H9 (cell line): ENCODE results near the gene LYVE1. TPM values are rescaled to one million over a fixed set of nuclear protein-coding genes. Genes with fewer than 3 reads are reported as not detected.

Source experiments
- DNase-seq: peaks from one replicate; pipeline ENCODE4 v3.0.0-alpha.2; 2017
- H2AFZ ChIP-seq: one replicate; pipeline ENCODE4 v1.6.1; 2013; ENCODE audit warnings: mild to moderate bottlenecking, low read length, control low read depth, moderate library complexity
- H2AK5ac ChIP-seq: 2 replicates; pipeline ENCODE4 v1.6.1; 2013; ENCODE audit warnings: low read length, control low read depth, mixed read lengths; ENCODE audit not compliant: insufficient read length
- H2BK120ac ChIP-seq: one replicate; pipeline ENCODE4 v1.6.1; 2013; ENCODE audit warnings: low read depth, mild to moderate bottlenecking, low read length, control low read depth, inconsistent platforms; ENCODE audit not compliant: poor library complexity, severe bottlenecking
- H2BK12ac ChIP-seq: 2 replicates; pipeline ENCODE4 v1.6.1; 2013; ENCODE audit warnings: low read length, control low read depth, mixed read lengths, low read depth; ENCODE audit not compliant: insufficient read length
- H2BK15ac ChIP-seq: 2 replicates; pipeline ENCODE4 v1.6.1; 2013; ENCODE audit warnings: low read depth, low read length, control low read depth
- H2BK20ac ChIP-seq: one replicate; pipeline ENCODE4 v1.6.1; 2013; ENCODE audit warnings: low read depth, mild to moderate bottlenecking, low read length, control low read depth, inconsistent platforms; ENCODE audit not compliant: poor library complexity, severe bottlenecking
- H2BK5ac ChIP-seq: 2 replicates; pipeline ENCODE4 v1.6.1; 2013; ENCODE audit warnings: low read length, control low read depth, mixed read lengths; ENCODE audit not compliant: insufficient read length
- H3K14ac ChIP-seq: 2 replicates; pipeline ENCODE4 v1.6.1; 2013; ENCODE audit warnings: low read length, control low read depth; ENCODE audit not compliant: insufficient read depth
- H3K18ac ChIP-seq: 2 replicates; pipeline ENCODE4 v1.6.1; 2013; ENCODE audit warnings: low read depth, mild to moderate bottlenecking, mixed read lengths, low read length, control low read depth; ENCODE audit not compliant: insufficient read length
- H3K23ac ChIP-seq: 2 replicates; pipeline ENCODE4 v1.6.1; 2013; ENCODE audit warnings: low read length, control low read depth, mixed read lengths, low read depth; ENCODE audit not compliant: insufficient read length
- H3K23me2 ChIP-seq: 2 replicates; pipeline ENCODE4 v1.6.1; 2013; ENCODE audit warnings: low read depth, mild to moderate bottlenecking, mixed read lengths, low read length, control low read depth; ENCODE audit not compliant: insufficient read length, poor library complexity, severe bottlenecking
- H3K27ac ChIP-seq: 2 replicates; pipeline ENCODE4 v1.5.1; 2013; ENCODE audit warnings: low read length, control low read depth, mixed read lengths, low read depth; ENCODE audit not compliant: insufficient read length
- H3K27me3 ChIP-seq: 2 replicates; pipeline ENCODE4 v1.6.1; 2013; ENCODE audit warnings: low read length, control low read depth, inconsistent platforms; ENCODE audit not compliant: insufficient read depth
- H3K4ac ChIP-seq: 2 replicates; pipeline ENCODE4 v1.6.1; 2013; ENCODE audit warnings: low read depth, mild to moderate bottlenecking, control low read depth, inconsistent platforms, low read length, moderate library complexity
- H3K4me1 ChIP-seq: 2 replicates; pipeline ENCODE4 v1.6.1; 2013; ENCODE audit warnings: low read length, control low read depth, inconsistent platforms; ENCODE audit not compliant: insufficient read depth
- H3K4me2 ChIP-seq: 2 replicates; pipeline ENCODE4 v1.6.1; 2013; ENCODE audit warnings: low read length, control low read depth, mixed read lengths; ENCODE audit not compliant: insufficient read length, insufficient read depth
- H3K56ac ChIP-seq: 2 replicates; pipeline ENCODE4 v1.6.1; 2013; ENCODE audit warnings: low read depth, mild to moderate bottlenecking, mixed read lengths, low read length, control low read depth; ENCODE audit not compliant: insufficient read length
- H3K79me1 ChIP-seq: 2 replicates; pipeline ENCODE4 v1.6.1; 2013; ENCODE audit warnings: low read depth, mild to moderate bottlenecking, moderate library complexity, low read length, control low read depth, inconsistent platforms; ENCODE audit not compliant: insufficient read depth, poor library complexity, severe bottlenecking
- H3K79me2 ChIP-seq: 2 replicates; pipeline ENCODE4 v1.6.1; 2013; ENCODE audit warnings: low read length, control low read depth, inconsistent platforms; ENCODE audit not compliant: insufficient read depth
- H3K9ac ChIP-seq: 2 replicates; pipeline ENCODE4 v1.6.1; 2013; ENCODE audit warnings: low read length, control low read depth, mixed read lengths; ENCODE audit not compliant: insufficient read length; ENCODE audit errors: extremely low read depth
- H3K9me3 ChIP-seq: one replicate; pipeline ENCODE4 v1.6.1; 2013; ENCODE audit warnings: low read depth, low read length, inconsistent platforms; ENCODE audit not compliant: control insufficient read depth
- H3T11ph ChIP-seq: one replicate; pipeline ENCODE4 v1.6.1; 2013; ENCODE audit warnings: mild to moderate bottlenecking, low read length, control low read depth, inconsistent platforms
- H4K20me1 ChIP-seq: one replicate; pipeline ENCODE4 v1.6.1; 2013; ENCODE audit not compliant: control insufficient read depth, insufficient read length, insufficient read depth
- H4K5ac ChIP-seq: 2 replicates; pipeline ENCODE4 v1.6.1; 2013; ENCODE audit warnings: low read depth, mild to moderate bottlenecking, mixed read lengths, low read length, control low read depth; ENCODE audit not compliant: insufficient read length
- H4K8ac ChIP-seq: replicated peaks from 2 replicates; pipeline ENCODE4 v1.6.1; 2013; ENCODE audit warnings: low read length, control low read depth, mixed read lengths, low read depth; ENCODE audit not compliant: insufficient read length
- H4K91ac ChIP-seq: 2 replicates; pipeline ENCODE4 v1.6.1; 2013; ENCODE audit warnings: low read depth, mild to moderate bottlenecking, moderate library complexity, mixed read lengths, low read length, control low read depth; ENCODE audit not compliant: insufficient read length
- H3K27ac Mint-ChIP-seq, 3 experiments: 2 replicates in 2 of 3; 3 replicates in 1 of 3; pipeline ENCODE4 v1.8.0; 2020 to 2021; ENCODE audit warnings: mixed read lengths in 3 of 3, mild to moderate bottlenecking in 1 of 3, moderate library complexity in 1 of 3
- H3K27me3 Mint-ChIP-seq: 2 replicates; pipeline ENCODE4 v1.8.0; 2021; ENCODE audit warnings: low read depth, mild to moderate bottlenecking, moderate library complexity, mixed read lengths
- H3K36me3 Mint-ChIP-seq, 3 experiments: 2 replicates in 2 of 3; 3 replicates in 1 of 3; pipeline ENCODE4 v1.8.0; 2020 to 2021; ENCODE audit warnings: low read depth in 3 of 3, mixed read lengths in 3 of 3; ENCODE audit not compliant: insufficient read depth in 1 of 3
- H3K4me1 Mint-ChIP-seq, 2 experiments: 2 replicates each; pipeline ENCODE4 v1.8.0; 2020; ENCODE audit warnings: mixed read lengths in 2 of 2
- H3K4me3 Mint-ChIP-seq, 2 experiments: 2 replicates in 1 of 2; 3 replicates in 1 of 2; pipeline ENCODE4 v1.8.0; 2020 to 2021; ENCODE audit warnings: mild to moderate bottlenecking in 2 of 2, mixed read lengths in 2 of 2, moderate library complexity in 1 of 2
- H3K9me3 Mint-ChIP-seq, 2 experiments: 2 replicates in 1 of 2; 3 replicates in 1 of 2; pipeline ENCODE4 v1.8.0; 2020; ENCODE audit warnings: mild to moderate bottlenecking in 2 of 2, mixed read lengths in 2 of 2, moderate library complexity in 1 of 2
- WGBS: extraction: QIAGEN DNeasy Blood & Tissue Kit; methylation state at CpG from one replicate; pipeline ENCODE4 v1.1.7; 2013; ENCODE audit warnings: missing lambda C conversion rate, low lambda C conversion rate, mixed read lengths; ENCODE audit not compliant: insufficient read length; ENCODE audit errors: extremely low coverage; 5-methylcytosine and 5-hydroxymethylcytosine counted together
- total RNA-seq: library from RNA; stranded (reverse); gene quantifications from 2 replicates; pipeline ENCODE4 v1.2.1, GENCODE V29; 2021
- TF ChIP-seq, protein P1 (sequence below): fragments of 200-600 bp; sonication (generic); conservative IDR thresholded peaks from 3 replicates; pipeline ENCODE4 v1.8.0; 2021; ENCODE audit warnings: antibody characterized with exemption, mild to moderate bottlenecking

The LYVE1 gene
- total RNA-seq, 1 experiment from 2014 or later = not detected

DNA sequence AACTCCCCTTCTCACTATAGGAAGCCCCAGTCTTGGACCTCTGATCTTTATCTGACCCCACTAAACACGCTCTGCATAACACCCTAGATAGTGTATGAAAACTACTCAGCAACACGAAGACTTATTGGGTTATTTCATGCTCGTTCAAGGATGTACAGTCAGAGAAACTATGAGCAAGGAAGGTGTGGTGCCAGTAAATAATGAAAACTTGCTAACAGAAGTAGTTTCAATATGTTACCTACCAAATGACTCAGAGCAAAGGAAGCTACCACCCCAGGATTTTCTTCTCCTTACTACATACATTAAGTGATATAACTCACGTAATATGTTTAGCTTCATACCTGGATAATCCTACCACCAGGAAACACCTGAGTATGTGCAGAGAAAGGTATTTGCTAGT lies 25.9 kb upstream of the LYVE1 start:
- TF ChIP-seq, protein P1, sequence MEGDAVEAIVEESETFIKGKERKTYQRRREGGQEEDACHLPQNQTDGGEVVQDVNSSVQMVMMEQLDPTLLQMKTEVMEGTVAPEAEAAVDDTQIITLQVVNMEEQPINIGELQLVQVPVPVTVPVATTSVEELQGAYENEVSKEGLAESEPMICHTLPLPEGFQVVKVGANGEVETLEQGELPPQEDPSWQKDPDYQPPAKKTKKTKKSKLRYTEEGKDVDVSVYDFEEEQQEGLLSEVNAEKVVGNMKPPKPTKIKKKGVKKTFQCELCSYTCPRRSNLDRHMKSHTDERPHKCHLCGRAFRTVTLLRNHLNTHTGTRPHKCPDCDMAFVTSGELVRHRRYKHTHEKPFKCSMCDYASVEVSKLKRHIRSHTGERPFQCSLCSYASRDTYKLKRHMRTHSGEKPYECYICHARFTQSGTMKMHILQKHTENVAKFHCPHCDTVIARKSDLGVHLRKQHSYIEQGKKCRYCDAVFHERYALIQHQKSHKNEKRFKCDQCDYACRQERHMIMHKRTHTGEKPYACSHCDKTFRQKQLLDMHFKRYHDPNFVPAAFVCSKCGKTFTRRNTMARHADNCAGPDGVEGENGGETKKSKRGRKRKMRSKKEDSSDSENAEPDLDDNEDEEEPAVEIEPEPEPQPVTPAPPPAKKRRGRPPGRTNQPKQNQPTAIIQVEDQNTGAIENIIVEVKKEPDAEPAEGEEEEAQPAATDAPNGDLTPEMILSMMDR = no peak
- H2BK5ac ChIP-seq = no peak overlapping the region
- no peak overlapping the region for H3K4ac ChIP-seq
- no peaks in the 10 kb centered on the region for H3K79me2 ChIP-seq
- H2AK5ac ChIP-seq = no peak overlapping the region
- no peak overlapping the region for H4K5ac ChIP-seq
- no peak overlapping the region for H3K14ac ChIP-seq
- no peak overlapping the region for H3T11ph ChIP-seq
- no peaks in the 10 kb centered on the region for H3K79me1 ChIP-seq
- H2BK20ac ChIP-seq = no peak overlapping the region
- WGBS = no CpG with 5 or more reads among the region's 4 CpGs
- H2BK15ac ChIP-seq = no peak overlapping the region
- H2BK12ac ChIP-seq = no peak overlapping the region
- H3K18ac ChIP-seq = no peak overlapping the region
- Mint-ChIP-seq H3K27me3 (no peaks in the 10 kb centered on the region), H3K27ac (no peak overlapping the region), H3K9me3 (no peaks in the 10 kb centered on the region; a peak in 1 of 5 replicates), H3K4me1 (no peaks in the 10 kb centered on the region), H3K36me3 (no peaks in the 10 kb centered on the region), H3K4me3 (no peak overlapping the region)
- H3K56ac ChIP-seq = no peak overlapping the region
- H4K91ac ChIP-seq = no peak overlapping the region
- H3K9ac ChIP-seq = no peak overlapping the region
- H4K8ac ChIP-seq = no peak overlapping the region
- no peak overlapping the region for H2BK120ac ChIP-seq
- no peaks in the 10 kb centered on the region for H4K20me1 ChIP-seq
- H3K27me3 ChIP-seq = no peaks in the 10 kb centered on the region
- no peaks in the 10 kb centered on the region for H3K9me3 ChIP-seq
- no peak overlapping the region for H2AFZ ChIP-seq
- no peak for DNase-seq
- H3K27ac ChIP-seq = no peak overlapping the region
- no peaks in the 10 kb centered on the region for H3K4me1 ChIP-seq
- H3K23ac ChIP-seq = no peak overlapping the region
- no peak overlapping the region for H3K4me2 ChIP-seq
- no peaks in the 10 kb centered on the region for H3K23me2 ChIP-seq
